Measurements from ENCODE around the gene SMOC1.

SMOC1 gene

GRCh38 chr14:70018713-70019211 lies 139.5 kb downstream of the SMOC1 start:
- no peaks in the 10 kb centered on the region for H3K9me3 ChIP-seq (replicated peaks; ENCODE audit: low read length)
- peak overlapping the region; percentile 15 for H3K4me2 ChIP-seq (ENCODE audit: low read length)
- H3K27me3 ChIP-seq (ENCODE audit: control insufficient read depth, insufficient read depth, low read length) = peaks cover 5% of the 10 kb centered on the region
- H3K36me3 ChIP-seq (ENCODE audit: insufficient read depth, low read length) = no peaks in the 10 kb centered on the region
- no peak overlapping the region for H3K4me3 ChIP-seq (ENCODE audit: low read length)
- H3K4me1 ChIP-seq (ENCODE audit: control insufficient read depth, insufficient read depth, low read length) = no peaks in the 10 kb centered on the region
- no peak overlapping the region for H3K9ac ChIP-seq (ENCODE audit: low read depth, low read length)

GRCh38 chr14:70019695-70020094 lies 140.5 kb downstream of the SMOC1 start:
- Histone ChIP-seq H3K4me2 (ENCODE audit: low read length) (no peak overlapping the region), H3K36me3 (ENCODE audit: insufficient read depth, low read length) (no peaks in the 10 kb centered on the region), H3K27me3 (ENCODE audit: control insufficient read depth, insufficient read depth, low read length) (peaks cover 5% of the 10 kb centered on the region), H3K4me3 (ENCODE audit: low read length) (no peak overlapping the region), H3K4me1 (ENCODE audit: control insufficient read depth, insufficient read depth, low read length) (no peaks in the 10 kb centered on the region), H3K9me3 (replicated peaks; ENCODE audit: low read length) (no peaks in the 10 kb centered on the region), H3K9ac (ENCODE audit: low read depth, low read length) (no peak overlapping the region)

- Histone ChIP-seq H3K9ac (ENCODE audit: low read depth, low read length) (no peak overlapping the region), H3K4me1 (ENCODE audit: control insufficient read depth, insufficient read depth, low read length) (no peaks in the 10 kb centered on the region), H3K4me3 (ENCODE audit: low read length) (no peak overlapping the region), H3K9me3 (replicated peaks; ENCODE audit: low read length) (no peaks in the 10 kb centered on the region), H3K4me2 (ENCODE audit: low read length) (no peak overlapping the region), H3K36me3 (ENCODE audit: insufficient read depth, low read length) (no peaks in the 10 kb centered on the region), H3K27me3 (ENCODE audit: control insufficient read depth, insufficient read depth, low read length) (peaks cover 5% of the 10 kb centered on the region)
Observed at GRCh38 chr14:70020352-70021170, 141.3 kb downstream of the SMOC1 start.

- Histone ChIP-seq H3K27me3 (ENCODE audit: control insufficient read depth, insufficient read depth, low read length) (peaks cover 5% of the 10 kb centered on the region), H3K4me3 (ENCODE audit: low read length) (no peak overlapping the region), H3K9me3 (replicated peaks; ENCODE audit: low read length) (no peaks in the 10 kb centered on the region), H3K9ac (ENCODE audit: low read depth, low read length) (no peak overlapping the region), H3K4me2 (ENCODE audit: low read length) (no peak overlapping the region), H3K36me3 (ENCODE audit: insufficient read depth, low read length) (no peaks in the 10 kb centered on the region), H3K4me1 (ENCODE audit: control insufficient read depth, insufficient read depth, low read length) (no peaks in the 10 kb centered on the region)
Observed at GRCh38 chr14:70021548-70022220, 142.5 kb downstream of the SMOC1 start.

- Histone ChIP-seq H3K4me3 (ENCODE audit: low read length) (no peak overlapping the region), H3K36me3 (ENCODE audit: insufficient read depth, low read length) (no peaks in the 10 kb centered on the region), H3K9ac (ENCODE audit: low read depth, low read length) (no peak overlapping the region), H3K4me1 (ENCODE audit: control insufficient read depth, insufficient read depth, low read length) (no peaks in the 10 kb centered on the region), H3K27me3 (ENCODE audit: control insufficient read depth, insufficient read depth, low read length) (no peaks in the 10 kb centered on the region), H3K4me2 (ENCODE audit: low read length) (no peak overlapping the region), H3K9me3 (replicated peaks; ENCODE audit: low read length) (no peaks in the 10 kb centered on the region)
Observed at GRCh38 chr14:70022771-70023445, 143.7 kb downstream of the SMOC1 start.

- H3K27me3 ChIP-seq (ENCODE audit: control insufficient read depth, insufficient read depth, low read length) = no peaks in the 10 kb centered on the region
- H3K9ac ChIP-seq (ENCODE audit: low read depth, low read length) = no peak overlapping the region
- no peaks in the 10 kb centered on the region for H3K4me1 ChIP-seq (ENCODE audit: control insufficient read depth, insufficient read depth, low read length)
- H3K9me3 ChIP-seq (replicated peaks; ENCODE audit: low read length) = no peaks in the 10 kb centered on the region
- no peak overlapping the region for H3K4me3 ChIP-seq (ENCODE audit: low read length)
- no peak overlapping the region for H3K4me2 ChIP-seq (ENCODE audit: low read length)
- no peaks in the 10 kb centered on the region for H3K36me3 ChIP-seq (ENCODE audit: insufficient read depth, low read length)
Observed at GRCh38 chr14:70023871-70024270, 144.7 kb downstream of the SMOC1 start.

- Histone ChIP-seq H3K4me1 (ENCODE audit: control insufficient read depth, insufficient read depth, low read length) (peaks cover 3% of the 10 kb centered on the region), H3K4me2 (ENCODE audit: low read length) (no peak overlapping the region), H3K27me3 (ENCODE audit: control insufficient read depth, insufficient read depth, low read length) (no peaks in the 10 kb centered on the region), H3K9ac (ENCODE audit: low read depth, low read length) (no peak overlapping the region), H3K9me3 (replicated peaks; ENCODE audit: low read length) (no peaks in the 10 kb centered on the region), H3K4me3 (ENCODE audit: low read length) (no peak overlapping the region), H3K36me3 (ENCODE audit: insufficient read depth, low read length) (no peaks in the 10 kb centered on the region)
Observed at GRCh38 chr14:70027785-70028428, 148.7 kb downstream of the SMOC1 start.

- no peaks in the 10 kb centered on the region for H3K36me3 ChIP-seq (ENCODE audit: insufficient read depth, low read length)
- no peak overlapping the region for H3K9ac ChIP-seq (ENCODE audit: low read depth, low read length)
- H3K9me3 ChIP-seq (replicated peaks; ENCODE audit: low read length) = no peaks in the 10 kb centered on the region
- H3K4me3 ChIP-seq (ENCODE audit: low read length) = no peak overlapping the region
- H3K27me3 ChIP-seq (ENCODE audit: control insufficient read depth, insufficient read depth, low read length) = no peaks in the 10 kb centered on the region
- H3K4me1 ChIP-seq (ENCODE audit: control insufficient read depth, insufficient read depth, low read length) = peaks cover 3% of the 10 kb centered on the region
- H3K4me2 ChIP-seq (ENCODE audit: low read length) = no peak overlapping the region
Observed at GRCh38 chr14:70029296-70030132, 150.3 kb downstream of the SMOC1 start.

- Histone ChIP-seq H3K27me3 (ENCODE audit: control insufficient read depth, insufficient read depth, low read length) (no peaks in the 10 kb centered on the region), H3K9ac (ENCODE audit: low read depth, low read length) (no peak overlapping the region), H3K4me2 (ENCODE audit: low read length) (no peak overlapping the region), H3K4me1 (ENCODE audit: control insufficient read depth, insufficient read depth, low read length) (peaks cover 3% of the 10 kb centered on the region), H3K4me3 (ENCODE audit: low read length) (no peak overlapping the region), H3K36me3 (ENCODE audit: insufficient read depth, low read length) (no peaks in the 10 kb centered on the region), H3K9me3 (replicated peaks; ENCODE audit: low read length) (no peaks in the 10 kb centered on the region)
Observed at GRCh38 chr14:70032016-70032415, 152.8 kb downstream of the SMOC1 start.

GRCh38 chr14:70032447-70032846 lies 153.2 kb downstream of the SMOC1 start:
- Histone ChIP-seq H3K36me3 (ENCODE audit: insufficient read depth, low read length) (no peaks in the 10 kb centered on the region), H3K9me3 (replicated peaks; ENCODE audit: low read length) (no peaks in the 10 kb centered on the region), H3K27me3 (ENCODE audit: control insufficient read depth, insufficient read depth, low read length) (no peaks in the 10 kb centered on the region), H3K4me2 (ENCODE audit: low read length) (no peak overlapping the region), H3K9ac (ENCODE audit: low read depth, low read length) (no peak overlapping the region), H3K4me3 (ENCODE audit: low read length) (no peak overlapping the region), H3K4me1 (ENCODE audit: control insufficient read depth, insufficient read depth, low read length) (peaks cover 3% of the 10 kb centered on the region)

Measured in skeletal muscle satellite cell (primary cell).